HG02973 (cell line): ENCODE results near the gene KCNJ15.
A peak's percentile ranks its signal among the peaks of the same experiment; 100 is the strongest.
"Not testable (repeated sequence)": the region's sequence is repeated elsewhere in the genome, so short reads cannot be mapped to it uniquely, and the experiment has no call there.

Experiments
- ATAC-seq: cut with Tn5 transposase; IDR thresholded peaks from one replicate; pipeline ENCODE4 v1.9.1; 2021; ENCODE audit warnings: moderate library complexity; ENCODE audit not compliant: unreplicated experiment

The KCNJ15 gene

GRCh38 chr21:38256599-38257302 is at the start of gene KCNJ15:
Gene KCNJ15, plus strand, starts transcription at chr21:38256991. Its CDS starts 42,271 bp downstream, at chr21:38299262.
- ATAC-seq, result no peak

- no peak for ATAC-seq
Measured at GRCh38 chr21:38208118-38208517, 48.7 kb upstream of the KCNJ15 start.

- ATAC-seq, result no peak
Measured at GRCh38 chr21:38211321-38211720, 45.5 kb upstream of the KCNJ15 start.

DNA sequence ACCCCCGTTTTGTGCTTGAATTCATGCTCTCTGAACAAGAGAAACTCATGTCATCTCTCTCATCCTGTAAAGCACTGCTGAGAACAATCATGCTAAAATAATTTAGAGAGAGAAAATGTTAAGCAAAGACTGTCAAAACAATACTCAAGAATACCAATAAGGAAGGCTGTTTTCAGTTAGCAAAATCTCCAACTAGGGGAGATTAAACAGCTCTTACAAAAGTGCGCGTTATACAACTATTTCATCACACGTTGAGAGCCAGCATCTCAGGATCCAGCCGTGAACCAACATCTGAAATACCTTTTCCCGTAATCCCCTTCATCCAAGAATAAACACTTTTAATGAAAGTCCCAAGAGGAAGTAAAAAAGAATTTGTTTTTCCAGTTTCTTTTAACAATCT is 44.1 kb upstream of the KCNJ15 start:
- no peak for ATAC-seq

DNA sequence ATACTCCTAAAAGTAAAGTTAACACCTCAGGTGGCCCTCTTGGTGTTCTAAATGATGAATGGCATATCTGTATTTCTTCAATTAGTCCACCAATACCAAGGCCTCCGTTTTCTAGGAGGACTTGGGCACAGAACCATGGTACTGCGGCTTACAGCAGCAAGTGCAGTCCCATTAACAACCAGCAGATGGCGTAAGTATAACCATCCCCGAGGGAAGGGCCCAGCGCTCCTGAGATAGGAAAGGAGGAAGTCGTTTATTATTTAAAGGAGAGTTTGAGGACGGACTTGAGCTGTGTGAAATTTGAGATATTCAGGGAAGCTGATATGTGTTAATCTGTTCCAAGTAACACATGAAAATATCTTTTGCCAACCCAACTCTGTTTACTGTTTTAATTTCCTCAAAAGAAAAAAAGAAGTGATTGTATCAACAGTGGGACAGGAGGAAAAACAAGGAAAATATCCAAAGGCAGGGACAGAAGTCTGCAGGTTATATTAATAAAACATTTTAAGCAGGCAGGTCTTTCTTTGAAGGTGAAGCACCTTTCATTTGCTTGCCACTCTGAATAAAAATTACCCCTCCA is 37.7 kb upstream of the KCNJ15 start:
- peak; percentile 48 for ATAC-seq

- ATAC-seq, result no peak
Measured at GRCh38 chr21:38220270-38220737, 36.5 kb upstream of the KCNJ15 start.

DNA sequence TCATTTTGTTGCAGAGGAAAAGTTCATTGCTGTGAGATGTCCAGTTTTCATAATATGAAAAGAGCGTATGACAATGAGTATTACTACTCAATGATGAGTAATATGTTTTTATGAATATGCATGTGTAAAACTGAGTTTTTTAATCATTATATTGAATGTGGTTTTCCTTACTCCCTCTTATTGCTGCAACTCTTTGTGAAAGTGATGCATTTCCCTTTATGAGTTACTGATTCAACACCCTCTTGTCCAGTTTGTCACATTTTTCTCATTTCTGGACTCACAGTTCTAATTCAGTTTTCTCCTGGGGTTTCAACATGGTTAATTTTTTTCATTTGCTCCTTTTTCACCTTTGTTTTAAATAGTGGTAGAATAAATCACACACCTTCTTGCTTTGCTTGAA is 35.2 kb upstream of the KCNJ15 start:
- peak; percentile 57 for ATAC-seq

GRCh38 chr21:38223893-38224540 is 32.8 kb upstream of the KCNJ15 start:
- no peak for ATAC-seq

GRCh38 chr21:38227401-38227800 is 29.4 kb upstream of the KCNJ15 start:
- ATAC-seq, result no peak

GRCh38 chr21:38228115-38228514 is 28.7 kb upstream of the KCNJ15 start:
- no peak for ATAC-seq

DNA sequence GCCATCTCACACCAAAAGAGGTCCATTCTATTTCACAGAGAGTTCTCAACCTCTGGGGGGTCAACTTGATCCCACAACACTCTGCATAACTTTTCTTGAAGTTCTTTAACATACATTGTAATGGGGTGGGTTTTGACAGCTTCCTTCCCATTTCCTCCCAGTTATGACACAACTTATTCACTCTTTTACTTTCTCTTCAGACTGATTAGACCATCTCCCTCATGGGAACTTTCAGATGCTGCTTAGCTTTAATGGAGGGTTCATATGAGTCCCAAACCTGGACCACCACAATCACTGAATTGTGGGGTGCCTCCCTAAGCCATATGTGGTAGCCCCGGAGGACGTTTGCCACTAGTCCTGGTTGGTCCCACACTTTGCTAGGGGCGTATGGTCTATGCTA is 28.3 kb upstream of the KCNJ15 start:
- no peak for ATAC-seq

DNA sequence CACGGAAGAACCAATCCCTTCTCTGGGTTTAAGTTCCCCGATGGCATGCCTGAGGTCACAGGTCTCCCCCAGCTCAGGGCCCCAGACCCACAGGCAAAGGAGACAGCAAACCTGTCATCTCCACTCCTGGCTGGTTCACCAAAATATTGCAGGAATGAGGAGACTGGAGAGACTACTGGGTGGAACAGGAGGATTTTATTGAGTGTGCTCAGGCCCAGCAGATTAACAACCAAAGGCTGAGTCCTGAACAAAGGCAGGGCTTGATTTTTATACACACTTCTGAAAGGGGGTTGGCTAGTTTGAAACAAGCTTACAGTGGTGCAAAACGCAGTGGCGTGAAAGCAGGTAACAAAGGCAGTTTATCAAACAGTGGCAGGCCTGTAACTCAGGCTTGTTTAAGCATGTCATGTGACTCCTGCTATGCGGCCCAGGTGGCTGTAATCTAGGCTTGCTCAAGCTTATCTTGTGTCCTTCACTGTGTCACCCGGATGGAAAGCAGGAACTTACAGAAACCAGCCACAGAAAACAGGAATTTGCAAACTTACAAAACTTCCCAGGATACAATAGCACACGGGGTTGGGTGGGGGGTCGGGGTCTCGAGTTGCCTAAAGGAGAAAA is 27.4 kb upstream of the KCNJ15 start:
- no peak for ATAC-seq

- no peak for ATAC-seq
Measured at GRCh38 chr21:38234395-38235142, 22.2 kb upstream of the KCNJ15 start.

GRCh38 chr21:38235251-38235650 is 21.5 kb upstream of the KCNJ15 start:
- not testable (repeated sequence) for ATAC-seq

DNA sequence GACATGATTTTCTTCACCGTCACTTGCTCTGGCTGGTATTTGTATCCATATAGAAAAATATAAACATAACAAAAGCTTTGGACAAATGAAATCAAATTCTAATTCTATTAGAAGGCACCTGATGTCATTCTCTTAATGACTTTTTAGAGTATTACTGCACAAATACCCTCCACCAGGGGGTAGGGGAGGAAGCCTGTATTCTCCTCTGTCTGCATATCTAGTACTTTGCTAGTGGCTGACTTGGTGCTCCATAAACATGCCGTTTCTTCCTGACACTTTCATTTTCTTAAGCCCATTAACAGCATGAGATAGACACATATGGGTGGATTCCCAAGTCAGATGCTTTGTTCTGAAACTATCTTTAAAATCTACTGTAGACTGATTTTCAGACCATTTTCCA is 20.6 kb upstream of the KCNJ15 start:
- no peak for ATAC-seq

DNA sequence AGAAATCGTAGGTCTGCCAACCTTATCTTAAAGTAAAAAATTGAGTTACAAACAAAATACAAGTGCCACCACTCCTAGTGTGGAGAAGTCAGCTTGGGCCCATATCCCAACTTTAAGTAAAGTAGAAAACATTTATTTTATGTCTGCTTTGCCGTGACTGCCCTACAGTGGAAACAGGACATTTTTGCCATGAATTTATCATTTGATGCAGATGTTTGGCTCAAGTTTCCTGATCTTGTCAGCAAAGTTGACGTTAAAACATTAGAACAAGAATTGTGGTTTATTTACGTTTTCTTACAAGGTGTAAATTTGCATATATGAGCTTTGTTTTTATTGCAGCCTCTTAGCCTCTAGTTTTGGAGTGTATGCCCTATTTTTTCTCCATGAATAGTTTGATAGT is 17.1 kb upstream of the KCNJ15 start:
- ATAC-seq, result no peak

- ATAC-seq, result no peak
Measured at GRCh38 chr21:38240129-38240528, 16.7 kb upstream of the KCNJ15 start.

DNA sequence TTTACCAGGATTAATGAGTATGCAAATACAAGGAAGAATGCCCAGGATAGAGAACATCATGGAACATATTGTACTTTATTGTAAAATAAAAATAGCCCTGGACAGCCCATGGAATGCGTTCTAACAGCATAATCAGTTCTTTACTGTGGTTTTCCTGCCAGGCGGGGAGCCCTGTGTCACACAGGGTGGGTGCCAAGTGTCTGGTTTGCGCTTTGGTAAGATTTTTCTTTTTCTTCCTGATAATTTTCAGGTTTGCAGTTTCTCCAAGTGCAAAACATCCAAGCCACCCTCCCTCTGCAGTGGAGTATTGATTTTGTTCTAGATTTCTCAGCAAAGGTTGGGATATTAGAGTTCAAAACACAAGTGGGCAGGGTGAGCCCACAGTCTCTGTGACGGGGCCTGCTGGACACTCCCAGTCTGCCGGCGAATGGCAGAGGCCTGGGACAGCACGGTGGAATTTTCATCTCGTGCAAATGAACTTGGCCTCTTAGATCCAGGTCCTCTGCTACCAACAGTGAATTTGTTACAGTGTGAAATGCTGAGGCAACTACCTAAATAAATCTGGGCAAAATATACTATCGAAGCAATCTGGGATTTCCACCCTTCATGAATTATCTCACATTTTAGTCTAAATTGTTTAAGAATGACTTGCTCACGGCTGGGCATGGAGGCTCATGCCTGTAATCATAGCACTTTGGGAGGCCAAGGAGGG is 15.6 kb upstream of the KCNJ15 start:
- ATAC-seq, result no peak

- ATAC-seq, result no peak
Measured at GRCh38 chr21:38242061-38242460, 14.7 kb upstream of the KCNJ15 start.

DNA sequence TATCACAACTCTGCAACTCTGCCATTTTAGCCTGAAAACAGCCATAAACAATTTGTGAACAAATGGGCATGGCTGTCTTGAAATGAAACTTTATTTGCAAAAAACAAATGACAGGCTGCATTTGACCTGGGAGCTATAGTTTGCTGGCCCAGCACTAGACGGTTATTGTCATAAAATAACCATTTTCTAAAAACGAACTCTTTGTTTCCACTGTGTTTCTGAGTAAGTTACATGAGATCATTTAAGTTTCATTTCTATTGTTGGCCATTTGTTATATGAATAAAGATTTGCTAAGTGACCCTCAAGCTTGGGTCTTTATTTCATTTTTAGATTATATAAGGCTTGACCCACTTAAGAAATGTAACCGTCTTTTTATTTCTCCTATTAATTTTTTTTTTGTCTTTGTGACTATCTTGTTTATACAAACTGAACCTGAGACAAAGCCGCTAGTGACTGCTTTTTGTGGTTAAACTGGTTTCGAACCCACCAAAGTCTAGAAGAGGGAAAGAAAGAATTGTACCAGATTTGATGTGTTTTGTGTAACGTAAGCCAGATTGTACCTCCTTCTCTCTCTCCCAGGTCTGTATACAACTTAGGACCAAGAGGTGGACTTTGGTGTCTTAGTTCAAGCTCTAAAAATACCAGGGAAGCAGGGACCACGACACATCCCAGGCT is 12.9 kb upstream of the KCNJ15 start:
- ATAC-seq, result no peak
